ENCODE results near the gene MEN1. TPM values are rescaled to one million over a fixed set of nuclear protein-coding genes. Genes with fewer than 3 reads are reported as not detected.
A peak's percentile ranks its signal among the peaks of the same experiment; 100 is the strongest.

MEN1 gene
- total RNA-seq, 1 donor from 2014 or later = 57.9 TPM

DNA sequence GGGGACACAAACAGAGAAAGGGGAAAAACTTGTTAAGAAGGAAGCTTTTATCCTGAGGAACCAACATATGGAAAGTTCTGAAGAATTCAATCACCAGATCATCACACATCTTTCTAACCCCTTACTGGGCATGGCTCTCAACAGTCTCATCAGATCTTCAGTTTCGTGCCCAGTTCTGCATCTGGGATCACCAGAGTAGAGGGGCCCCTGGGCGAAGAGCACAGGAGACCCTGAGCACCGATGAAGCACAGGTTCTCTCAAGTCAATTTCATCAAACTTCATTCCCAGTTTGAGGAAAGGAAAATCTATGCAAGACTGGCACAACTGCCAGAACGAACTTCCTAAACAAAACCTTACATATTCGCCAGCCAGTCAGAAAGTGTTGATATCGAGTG, 42.1 kb downstream of the MEN1 start:
- H3K4me3 Mint-ChIP-seq = peak overlapping the region; percentile 58
- peaks cover 51% of the 10 kb centered on the region for H3K4me1 Mint-ChIP-seq

GRCh38 chr11:64767344-64768299, 42.7 kb downstream of the MEN1 start:
- Mint-ChIP-seq H3K27me3 (ENCODE audit: low read depth) (peaks cover 4% of the 10 kb centered on the region), H3K9me3 (no peaks in the 10 kb centered on the region), H3K27ac (ENCODE audit: unreplicated experiment) (no peak overlapping the region), H3K36me3 (ENCODE audit: low read depth) (peaks cover 61% of the 10 kb centered on the region), H3K4me3 (peak overlapping the region; percentile 78), H3K4me1 (peaks cover 54% of the 10 kb centered on the region)
- TF ChIP-seq, protein P1, sequence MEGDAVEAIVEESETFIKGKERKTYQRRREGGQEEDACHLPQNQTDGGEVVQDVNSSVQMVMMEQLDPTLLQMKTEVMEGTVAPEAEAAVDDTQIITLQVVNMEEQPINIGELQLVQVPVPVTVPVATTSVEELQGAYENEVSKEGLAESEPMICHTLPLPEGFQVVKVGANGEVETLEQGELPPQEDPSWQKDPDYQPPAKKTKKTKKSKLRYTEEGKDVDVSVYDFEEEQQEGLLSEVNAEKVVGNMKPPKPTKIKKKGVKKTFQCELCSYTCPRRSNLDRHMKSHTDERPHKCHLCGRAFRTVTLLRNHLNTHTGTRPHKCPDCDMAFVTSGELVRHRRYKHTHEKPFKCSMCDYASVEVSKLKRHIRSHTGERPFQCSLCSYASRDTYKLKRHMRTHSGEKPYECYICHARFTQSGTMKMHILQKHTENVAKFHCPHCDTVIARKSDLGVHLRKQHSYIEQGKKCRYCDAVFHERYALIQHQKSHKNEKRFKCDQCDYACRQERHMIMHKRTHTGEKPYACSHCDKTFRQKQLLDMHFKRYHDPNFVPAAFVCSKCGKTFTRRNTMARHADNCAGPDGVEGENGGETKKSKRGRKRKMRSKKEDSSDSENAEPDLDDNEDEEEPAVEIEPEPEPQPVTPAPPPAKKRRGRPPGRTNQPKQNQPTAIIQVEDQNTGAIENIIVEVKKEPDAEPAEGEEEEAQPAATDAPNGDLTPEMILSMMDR (conservative IDR thresholded peaks at IDR 0.05) = peak; percentile 81
- peak; percentile 86 for DNase-seq (ENCODE audit: low read depth, low spot score)

More for the DNA sequence above, 42.1 kb downstream of the MEN1 start:
- DNase-seq (ENCODE audit: low read depth, low spot score) = no peak
- Mint-ChIP-seq H3K27me3 (ENCODE audit: low read depth) (peaks cover 2% of the 10 kb centered on the region), H3K9me3 (no peaks in the 10 kb centered on the region), H3K27ac (ENCODE audit: unreplicated experiment) (no peak overlapping the region), H3K36me3 (ENCODE audit: low read depth) (peaks cover 64% of the 10 kb centered on the region)
- TF ChIP-seq, protein P1 (conservative IDR thresholded peaks at IDR 0.05) = no peak

- Mint-ChIP-seq H3K4me3 (no peak overlapping the region), H3K36me3 (ENCODE audit: low read depth) (peaks cover 62% of the 10 kb centered on the region), H3K27me3 (ENCODE audit: low read depth) (peaks cover 10% of the 10 kb centered on the region), H3K27ac (ENCODE audit: unreplicated experiment) (no peak overlapping the region), H3K9me3 (no peaks in the 10 kb centered on the region), H3K4me1 (peaks cover 56% of the 10 kb centered on the region)
- DNase-seq (ENCODE audit: low read depth, low spot score) = no peak
- TF ChIP-seq, protein P1 (conservative IDR thresholded peaks at IDR 0.05) = no peak
Observed at GRCh38 chr11:64766881-64767280, 43.5 kb downstream of the MEN1 start.

DNA sequence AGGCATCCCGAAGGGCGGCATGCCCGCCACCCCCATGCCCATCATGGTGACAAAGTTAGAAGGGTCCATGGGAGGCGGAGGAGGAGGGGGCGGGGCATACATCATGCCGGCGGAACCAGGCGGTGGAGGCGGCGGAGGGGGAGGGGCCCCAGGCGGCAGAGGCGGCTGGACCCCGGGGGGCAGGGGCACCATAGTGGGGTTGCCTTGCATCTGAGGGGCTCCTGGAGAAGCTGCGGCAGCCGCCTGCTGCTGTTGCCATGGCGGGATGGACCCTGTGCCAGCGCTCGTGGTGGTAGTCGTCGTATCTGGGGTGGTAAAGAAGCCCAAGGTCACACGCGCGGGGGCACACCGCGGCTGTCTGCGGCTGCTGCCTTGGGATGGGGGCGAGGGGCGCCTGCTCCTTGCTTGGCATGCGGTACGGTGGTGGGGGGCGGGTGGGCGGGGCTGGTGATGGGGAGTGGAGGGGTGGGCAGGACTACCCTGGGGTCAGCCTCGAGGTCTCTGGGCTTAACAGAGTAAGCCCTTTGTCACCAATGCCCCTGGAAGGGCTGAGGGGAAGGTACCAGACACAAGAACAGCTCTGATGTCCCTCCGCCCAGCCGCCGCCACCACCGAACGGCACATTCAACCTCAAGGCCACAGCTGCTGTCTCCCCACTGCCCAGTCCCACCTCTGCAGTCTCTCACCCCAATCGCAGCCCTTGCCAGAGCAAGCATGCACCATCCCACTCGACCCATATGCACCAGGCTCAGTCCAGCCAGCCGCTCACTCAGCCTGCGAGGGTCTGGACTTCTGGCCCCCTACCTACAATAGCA, 44.3 kb downstream of the MEN1 start:
- H3K9me3 Mint-ChIP-seq = no peaks in the 10 kb centered on the region
- TF ChIP-seq, protein P1 (conservative IDR thresholded peaks at IDR 0.05) = no peak
- peak overlapping the region; percentile 65 for H3K4me3 Mint-ChIP-seq
- H3K27ac Mint-ChIP-seq (ENCODE audit: unreplicated experiment) = no peak overlapping the region
- peaks cover 14% of the 10 kb centered on the region for H3K27me3 Mint-ChIP-seq (ENCODE audit: low read depth)
- H3K36me3 Mint-ChIP-seq (ENCODE audit: low read depth) = peaks cover 57% of the 10 kb centered on the region
- H3K4me1 Mint-ChIP-seq = peaks cover 55% of the 10 kb centered on the region
- DNase-seq (ENCODE audit: low read depth, low spot score) = no peak

DNA sequence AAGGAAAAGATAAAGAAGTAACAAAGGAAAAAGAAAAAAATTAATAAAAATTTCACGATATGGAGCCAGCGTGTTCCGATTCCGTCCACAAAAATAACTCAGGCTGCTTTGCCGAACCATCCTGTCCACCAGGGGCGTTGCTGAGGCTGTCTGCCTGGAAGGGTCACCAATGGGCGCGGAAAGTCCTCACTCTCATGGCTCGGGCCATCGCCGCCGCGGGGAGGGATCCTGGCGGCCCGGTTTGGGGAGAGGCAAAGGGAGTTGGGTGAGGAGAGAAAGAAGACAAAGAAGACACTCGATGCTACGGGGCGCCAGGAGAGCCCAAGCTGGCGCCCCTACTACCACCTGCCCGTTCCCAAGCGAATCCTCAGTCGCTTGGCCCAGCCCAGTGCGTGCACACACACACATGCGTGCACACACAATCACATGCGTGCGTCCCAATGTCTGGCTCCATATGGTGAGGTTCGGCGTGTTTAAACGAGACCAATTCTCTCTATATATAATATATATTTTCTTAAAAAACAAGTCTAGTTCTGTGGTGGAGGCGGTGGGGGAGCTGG, 45.0 kb downstream of the MEN1 start:
- Mint-ChIP-seq H3K4me1 (peaks cover 61% of the 10 kb centered on the region), H3K9me3 (no peaks in the 10 kb centered on the region), H3K36me3 (ENCODE audit: low read depth) (peaks cover 52% of the 10 kb centered on the region), H3K4me3 (peak overlapping the region; percentile 47), H3K27me3 (ENCODE audit: low read depth) (peaks cover 19% of the 10 kb centered on the region), H3K27ac (ENCODE audit: unreplicated experiment) (no peak overlapping the region)
- DNase-seq (ENCODE audit: low read depth, low spot score) = no peak
- TF ChIP-seq, protein P1 (conservative IDR thresholded peaks at IDR 0.05) = peak; percentile 39
